Body of pancreas (tissue), 4 donors: ENCODE results near the gene LIPC. TPM values are rescaled to one million over a fixed set of nuclear protein-coding genes. Genes with fewer than 3 reads are reported as not detected.
A peak's percentile ranks its signal among the peaks of the same experiment; 100 is the strongest.

ENCODE experiments used
- ATAC-seq: fragments of 150-250 bp; one replicate; pipeline ENCODE4 v1.9.1; 2016
- DNase-seq, 4 donors: peaks; one replicate each; pipeline ENCODE4 v3.0.0-alpha.2; 2019
- H3K27ac ChIP-seq, 4 donors: fragments of 200-600 bp; sonication (generic); 1 replicate in 3 of 4; 2 replicates in 1 of 4; pipeline versions ENCODE4 v1.5.1 to v1.6.1; 2016 to 2019; ENCODE audit warnings: mild to moderate bottlenecking in 1 of 4, mixed read lengths in 1 of 4, moderate library complexity in 1 of 4
- H3K27me3 ChIP-seq, 2 donors: fragments of 200-600 bp; sonication (generic); one replicate each; pipeline ENCODE4 v1.6.0; 2016; ENCODE audit warnings: mild to moderate bottlenecking in 1 of 2
- H3K36me3 ChIP-seq, 2 donors: fragments of 200-600 bp; sonication (generic); replicated peaks in 1 of 2; 2 replicates each; pipeline ENCODE4 v1.5.1; 2016; ENCODE audit warnings: low read depth in 2 of 2; ENCODE audit not compliant: insufficient read depth in 1 of 2
- H3K4me1 ChIP-seq: fragments of 200-600 bp; sonication (generic); one replicate; pipeline ENCODE4 v1.6.0; 2016
- H3K4me3 ChIP-seq, 2 donors: fragments of 200-600 bp; sonication (generic); 1 replicate in 1 of 2; 2 replicates in 1 of 2; pipeline ENCODE4 v1.5.1; 2016 to 2019
- H3K9me3 ChIP-seq, 3 donors: fragments of 200-600 bp; sonication (generic); 1 replicate in 2 of 3; 2 replicates in 1 of 3; pipeline ENCODE4 v1.5.1; 2016
- POLR2A ChIP-seq, 3 donors: fragments of 450-650 bp; IDR thresholded peaks; one replicate each; pipeline ENCODE4 v1.6.1; 2016; ENCODE audit warnings: antibody characterized with exemption in 3 of 3, mild to moderate bottlenecking in 2 of 3
- WGBS, 2 donors: methylation state at CpG; one replicate each; pipeline ENCODE4 v1.1.5; 2017; 5-methylcytosine and 5-hydroxymethylcytosine counted together
- intact Hi-C: fragments of 100-400 bp; cut with DNase I; formaldehyde crosslinking; loops from one replicate; pipeline ENCODE4 v1.15.1; 2023
- total RNA-seq, 2 donors: library from RNA; depleted of rRNA; stranded (reverse); fragments of >200 nt; gene quantifications; one replicate each; pipeline ENCODE4 v1.1.0, GENCODE V29; 2016
- TF ChIP-seq, protein P1 (sequence below), 7 experiments: fragments of 450-650 bp in 4 of 7; fragments of 200-600 bp in 3 of 7; sonication (generic) in 3 of 7; IDR thresholded peaks; one replicate each; pipeline ENCODE4 v1.5.1; 2016 to 2019; ENCODE audit warnings: antibody characterized with exemption in 7 of 7

LIPC gene
- total RNA-seq, 2 donors from 2014 or later = 1.6 to 2.3 TPM

DNA sequence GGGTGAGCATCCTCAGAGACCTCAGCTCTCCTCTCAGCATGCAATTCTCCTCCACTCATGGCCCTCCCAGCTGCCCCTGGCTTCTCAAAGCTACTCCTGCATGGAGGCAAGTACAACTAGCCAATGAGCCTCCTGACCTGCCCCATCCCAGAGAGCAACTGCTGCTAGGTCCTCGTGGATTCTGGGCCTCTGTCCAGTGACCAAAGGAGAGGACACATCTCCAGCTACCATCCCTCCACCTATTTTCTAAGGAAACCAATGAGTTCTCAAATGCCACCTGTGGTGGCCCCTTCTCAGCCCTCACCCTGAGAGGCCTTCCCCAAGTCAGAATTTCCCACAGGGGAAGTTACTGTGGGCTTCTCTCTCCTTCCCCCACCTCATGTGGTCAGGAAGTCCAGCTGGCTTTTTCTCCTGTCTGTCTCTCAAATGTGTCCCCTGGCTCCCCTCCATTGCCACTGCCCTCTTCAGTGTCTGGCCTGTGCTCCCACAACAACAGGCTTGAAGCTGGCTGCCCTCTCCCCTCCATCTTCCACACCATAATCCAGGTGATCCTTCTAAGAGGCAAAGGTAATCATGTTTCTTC, 43.0 kb downstream of the LIPC start:
- WGBS, 2 donors = 67 to 100% methylated on average over 1 of the region's 1 CpG
- Histone ChIP-seq H3K4me3 (no peak overlapping the region), H3K27me3 (no peaks in the 10 kb centered on the region), H3K36me3 (no peaks in the 10 kb centered on the region), H3K9me3 (no peaks in the 10 kb centered on the region), H3K27ac (peak overlapping the region in 2 of 4 donors; percentile 38 to 53), H3K4me1 (peaks cover 33% of the 10 kb centered on the region)
- ATAC-seq (no peak), DNase-seq (no peak)
- intact Hi-C loops = no loop called here
- TF ChIP-seq, protein P1, sequence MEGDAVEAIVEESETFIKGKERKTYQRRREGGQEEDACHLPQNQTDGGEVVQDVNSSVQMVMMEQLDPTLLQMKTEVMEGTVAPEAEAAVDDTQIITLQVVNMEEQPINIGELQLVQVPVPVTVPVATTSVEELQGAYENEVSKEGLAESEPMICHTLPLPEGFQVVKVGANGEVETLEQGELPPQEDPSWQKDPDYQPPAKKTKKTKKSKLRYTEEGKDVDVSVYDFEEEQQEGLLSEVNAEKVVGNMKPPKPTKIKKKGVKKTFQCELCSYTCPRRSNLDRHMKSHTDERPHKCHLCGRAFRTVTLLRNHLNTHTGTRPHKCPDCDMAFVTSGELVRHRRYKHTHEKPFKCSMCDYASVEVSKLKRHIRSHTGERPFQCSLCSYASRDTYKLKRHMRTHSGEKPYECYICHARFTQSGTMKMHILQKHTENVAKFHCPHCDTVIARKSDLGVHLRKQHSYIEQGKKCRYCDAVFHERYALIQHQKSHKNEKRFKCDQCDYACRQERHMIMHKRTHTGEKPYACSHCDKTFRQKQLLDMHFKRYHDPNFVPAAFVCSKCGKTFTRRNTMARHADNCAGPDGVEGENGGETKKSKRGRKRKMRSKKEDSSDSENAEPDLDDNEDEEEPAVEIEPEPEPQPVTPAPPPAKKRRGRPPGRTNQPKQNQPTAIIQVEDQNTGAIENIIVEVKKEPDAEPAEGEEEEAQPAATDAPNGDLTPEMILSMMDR (IDR thresholded peaks at IDR 0.05) = no peak
- TF ChIP-seq POLR2A (IDR thresholded peaks at IDR 0.05) = no peak

DNA sequence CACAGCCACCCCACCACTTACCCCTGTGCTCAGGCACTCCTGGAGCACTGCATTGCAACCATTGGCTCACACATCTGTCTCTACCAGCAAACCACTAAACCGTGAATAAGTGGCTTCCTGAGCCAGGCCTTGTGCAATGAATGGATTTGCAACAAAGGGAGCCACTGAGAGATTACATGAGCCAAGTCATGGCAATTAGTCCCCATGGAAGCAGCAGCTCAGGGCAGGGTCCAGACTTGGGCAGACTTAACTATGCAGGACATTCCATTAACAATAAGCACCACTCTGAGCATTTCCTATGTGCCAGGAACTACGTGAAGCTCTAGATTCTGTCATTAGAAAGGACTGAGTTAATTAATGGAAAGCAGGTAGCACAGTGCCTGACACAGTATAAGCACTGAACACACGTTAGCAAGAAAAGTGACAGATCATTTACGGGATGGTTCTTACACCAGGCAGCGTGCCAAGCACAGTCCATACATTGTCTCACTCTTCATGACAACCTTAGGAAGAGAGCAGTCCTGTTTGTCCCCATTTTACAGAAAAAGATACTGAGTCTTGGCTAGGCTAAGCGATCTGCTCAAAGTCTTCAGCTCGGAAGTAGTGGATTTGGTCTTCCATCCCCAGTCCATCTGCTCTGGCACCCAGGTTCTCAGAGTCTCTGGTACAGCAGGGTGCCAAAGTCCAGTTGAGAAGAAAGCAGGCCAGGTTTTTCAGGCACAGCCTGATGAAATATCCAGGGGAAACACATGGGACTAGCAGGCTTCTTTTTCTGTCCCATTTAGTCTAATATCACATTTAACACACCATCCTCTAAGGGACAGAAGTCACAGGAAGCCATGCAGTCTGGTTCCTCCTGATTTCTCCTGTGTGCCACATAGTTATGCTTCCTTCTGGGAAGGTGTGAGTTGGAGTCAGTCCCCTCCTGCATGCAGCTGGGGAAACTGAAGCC, 44.1 kb downstream of the LIPC start:
- H3K9me3 ChIP-seq = no peaks in the 10 kb centered on the region
- H3K27me3 ChIP-seq = no peaks in the 10 kb centered on the region
- H3K36me3 ChIP-seq = no peaks in the 10 kb centered on the region
- DNase-seq (peak in 3 of 4 donors; percentile 30 to 48 (median 38)), ATAC-seq (peak; percentile 57)
- TF ChIP-seq, protein P1 (IDR thresholded peaks at IDR 0.05) = no peak
- TF ChIP-seq POLR2A (IDR thresholded peaks at IDR 0.05) = no peak
- H3K27ac ChIP-seq = peak overlapping the region in 3 of 4 donors; percentile 8 to 53 (median 38)
- H3K4me3 ChIP-seq = no peak overlapping the region
- H3K4me1 ChIP-seq = peaks cover 33% of the 10 kb centered on the region
- intact Hi-C loops = no loop called here
- WGBS, 2 donors = 66 to 69% methylated on average over 7 of the region's 7 CpGs

DNA sequence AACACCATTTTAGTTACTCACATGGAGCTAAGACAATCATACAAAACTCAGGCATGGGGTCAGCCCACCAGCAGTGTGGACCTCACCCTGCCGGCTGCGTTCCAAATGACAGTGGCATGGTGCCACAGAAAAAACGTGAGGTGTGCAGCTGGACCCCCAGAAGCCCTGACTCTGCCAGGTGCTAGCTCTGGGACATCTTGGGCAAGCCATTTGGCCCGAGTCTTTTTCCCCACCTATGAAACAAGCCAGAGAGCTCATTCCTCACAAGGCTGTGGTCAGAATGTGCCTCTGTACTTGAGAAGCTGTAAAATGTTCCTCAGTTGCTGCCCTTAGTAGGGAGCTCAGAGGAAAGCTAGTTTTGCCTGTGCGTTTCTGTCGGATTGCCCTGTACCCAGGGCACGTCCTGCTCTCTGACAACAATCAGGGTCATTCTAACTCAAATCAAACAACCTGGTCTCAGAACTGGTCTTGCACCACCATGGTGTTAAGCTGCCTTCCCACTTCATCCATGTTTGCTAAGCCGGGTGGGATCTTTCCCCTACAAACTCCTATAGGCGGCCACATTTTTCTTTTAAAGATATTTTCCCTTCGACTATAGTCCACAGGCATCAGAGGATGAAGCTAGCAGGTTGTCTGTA, 44.9 kb downstream of the LIPC start:
- peaks cover 33% of the 10 kb centered on the region for H3K4me1 ChIP-seq
- intact Hi-C loops = no loop called here
- peak overlapping the region in 2 of 4 donors; percentile 4 to 38 for H3K27ac ChIP-seq
- ATAC-seq (no peak), DNase-seq (no peak)
- H3K4me3 ChIP-seq = no peak overlapping the region
- no peaks in the 10 kb centered on the region for H3K27me3 ChIP-seq
- no peaks in the 10 kb centered on the region for H3K9me3 ChIP-seq
- WGBS, 2 donors = 64 to 88% methylated on average over 9 to 10 of the region's 10 CpGs
- TF ChIP-seq, protein P1 (IDR thresholded peaks at IDR 0.05) = no peak
- TF ChIP-seq POLR2A (IDR thresholded peaks at IDR 0.05) = no peak
- H3K36me3 ChIP-seq = no peaks in the 10 kb centered on the region

DNA sequence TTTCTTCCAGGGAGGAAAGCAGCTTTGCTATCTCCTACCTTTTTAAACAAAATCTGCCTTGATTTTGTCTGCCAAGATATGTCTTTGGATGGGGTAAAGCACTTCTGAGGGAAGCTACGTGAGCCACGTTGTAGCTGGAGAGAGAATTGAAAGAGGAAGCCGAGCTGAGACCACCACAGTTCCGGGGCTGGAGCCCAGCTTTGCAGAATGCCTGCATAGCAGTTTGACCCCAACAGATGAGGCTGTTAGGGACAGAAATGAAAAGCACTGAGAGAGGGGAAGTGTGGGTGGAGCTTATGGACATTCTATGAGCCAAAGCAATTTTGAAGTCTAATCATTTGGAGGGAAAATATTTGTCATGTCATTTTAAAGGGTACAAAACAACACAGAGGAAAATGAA, 45.4 kb downstream of the LIPC start:
- Histone ChIP-seq H3K4me1 (peaks cover 33% of the 10 kb centered on the region), H3K9me3 (no peaks in the 10 kb centered on the region), H3K4me3 (no peak overlapping the region), H3K27me3 (no peaks in the 10 kb centered on the region), H3K27ac (peak overlapping the region in 1 of 4 donors; percentile 4), H3K36me3 (no peaks in the 10 kb centered on the region)
- WGBS, 2 donors = 70 to 81% methylated on average over 4 of the region's 4 CpGs
- intact Hi-C loops = no loop called here
- DNase-seq (no peak), ATAC-seq (no peak)
- TF ChIP-seq POLR2A (IDR thresholded peaks at IDR 0.05) = no peak
- TF ChIP-seq, protein P1 (IDR thresholded peaks at IDR 0.05) = no peak
